Colonic mucosa (tissue), 4 donors: ENCODE measurements around the gene ERBB4. TPM values are rescaled to one million over a fixed set of nuclear protein-coding genes. Genes with fewer than 3 reads are reported as not detected.

Source experiments
- DNase-seq: peaks from one replicate; pipeline ENCODE4 v3.0.0-alpha.2; 2020
- H3K27ac ChIP-seq: fragments of 200-600 bp; one replicate; pipeline ENCODE4 v1.8.0; 2021
- H3K27me3 ChIP-seq: fragments of 200-600 bp; one replicate; pipeline ENCODE4 v1.8.0; 2021
- H3K36me3 ChIP-seq: fragments of 200-600 bp; one replicate; pipeline ENCODE4 v1.8.0; 2021
- H3K4me1 ChIP-seq: fragments of 200-600 bp; one replicate; pipeline ENCODE4 v1.8.0; 2021; ENCODE audit warnings: mild to moderate bottlenecking
- H3K4me3 ChIP-seq: fragments of 200-600 bp; one replicate; pipeline ENCODE4 v1.8.0; 2021
- H3K9ac ChIP-seq, 2 donors: one replicate each; pipeline ENCODE4 v1.7.0; 2013; ENCODE audit warnings: control low read depth in 2 of 2, low read depth in 2 of 2, low read length in 2 of 2
- H3K9me3 ChIP-seq: fragments of 200-600 bp; one replicate; pipeline ENCODE4 v1.8.0; 2021
- intact Hi-C: fragments of 100-400 bp; cut with DNase I; formaldehyde crosslinking; loops from one replicate; pipeline ENCODE4 v1.14.1; 2022
- total RNA-seq, 2 donors: library from RNA; stranded (reverse); fragmentation: NEBNext Ultra II Directional in 1 of 2; extraction: Animal tissue kit (Norgen Biotek cat#: 25700) in 1 of 2; gene quantifications; one replicate each; pipeline ENCODE4 v1.2.1, GENCODE V29; 2021
- TF ChIP-seq, protein P1 (sequence below): fragments of 200-600 bp; IDR thresholded peaks from one replicate; pipeline ENCODE4 v1.8.0; 2022; ENCODE audit warnings: antibody characterized with exemption, mild to moderate bottlenecking
- donor health status: healthy.
- donor health status: DM: no; HTN: no; CAD: no.
- donor health status: DM: no; HTN: no; CAD: no.

ERBB4 gene
- total RNA-seq, 2 donors from 2014 or later: 0.05 to 0.07 TPM

DNA sequence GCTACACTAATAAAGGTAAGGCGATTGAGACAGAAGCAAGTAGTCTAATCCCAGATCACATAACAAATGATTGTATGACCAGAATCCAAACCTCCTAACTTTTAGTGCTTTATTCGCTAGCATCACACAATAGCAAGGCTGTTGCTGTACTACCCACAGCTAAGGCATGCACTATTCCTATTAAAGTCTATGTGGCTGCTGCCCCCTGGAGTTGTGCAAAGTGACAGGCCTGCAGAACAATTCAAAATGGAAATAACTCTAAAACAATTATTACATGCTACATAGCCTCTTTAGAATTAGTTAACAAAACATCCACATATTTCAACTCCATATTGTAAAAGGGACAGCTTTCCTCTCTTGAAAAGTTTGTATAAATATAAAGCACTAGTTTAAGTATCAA, 6.0 kb downstream of the ERBB4 start:
- Histone ChIP-seq H3K27ac (no peak overlapping the region), H3K27me3 (peaks cover 29% of the 10 kb centered on the region), H3K9me3 (no peaks in the 10 kb centered on the region), H3K9ac (no peak overlapping the region), H3K4me1 (no peaks in the 10 kb centered on the region), H3K36me3 (no peaks in the 10 kb centered on the region), H3K4me3 (no peak overlapping the region)
- intact Hi-C loops: no loop called here
- no peak for DNase-seq
- TF ChIP-seq, protein P1, sequence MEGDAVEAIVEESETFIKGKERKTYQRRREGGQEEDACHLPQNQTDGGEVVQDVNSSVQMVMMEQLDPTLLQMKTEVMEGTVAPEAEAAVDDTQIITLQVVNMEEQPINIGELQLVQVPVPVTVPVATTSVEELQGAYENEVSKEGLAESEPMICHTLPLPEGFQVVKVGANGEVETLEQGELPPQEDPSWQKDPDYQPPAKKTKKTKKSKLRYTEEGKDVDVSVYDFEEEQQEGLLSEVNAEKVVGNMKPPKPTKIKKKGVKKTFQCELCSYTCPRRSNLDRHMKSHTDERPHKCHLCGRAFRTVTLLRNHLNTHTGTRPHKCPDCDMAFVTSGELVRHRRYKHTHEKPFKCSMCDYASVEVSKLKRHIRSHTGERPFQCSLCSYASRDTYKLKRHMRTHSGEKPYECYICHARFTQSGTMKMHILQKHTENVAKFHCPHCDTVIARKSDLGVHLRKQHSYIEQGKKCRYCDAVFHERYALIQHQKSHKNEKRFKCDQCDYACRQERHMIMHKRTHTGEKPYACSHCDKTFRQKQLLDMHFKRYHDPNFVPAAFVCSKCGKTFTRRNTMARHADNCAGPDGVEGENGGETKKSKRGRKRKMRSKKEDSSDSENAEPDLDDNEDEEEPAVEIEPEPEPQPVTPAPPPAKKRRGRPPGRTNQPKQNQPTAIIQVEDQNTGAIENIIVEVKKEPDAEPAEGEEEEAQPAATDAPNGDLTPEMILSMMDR: no peak

DNA sequence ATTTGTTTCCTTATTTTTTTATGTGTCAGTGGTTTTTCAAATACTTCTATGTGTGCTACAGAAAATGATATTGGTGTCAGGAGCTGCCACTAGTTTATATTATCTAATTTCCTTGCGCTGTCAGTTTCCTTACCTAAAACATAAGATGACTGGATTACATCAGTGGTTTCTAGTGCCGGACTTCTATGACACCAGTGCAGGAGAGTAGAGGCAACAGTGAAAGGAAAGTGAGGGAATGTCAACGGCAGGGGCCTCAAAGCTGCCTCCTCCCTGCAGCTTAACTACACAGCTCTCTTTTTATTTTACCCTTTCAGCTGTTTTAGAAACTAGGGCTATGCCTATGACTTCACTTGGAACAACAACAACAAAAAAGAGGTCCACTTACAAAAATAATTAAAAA, 6.5 kb downstream of the ERBB4 start:
- Histone ChIP-seq H3K9me3 (no peaks in the 10 kb centered on the region), H3K4me3 (no peak overlapping the region), H3K27ac (no peak overlapping the region), H3K4me1 (no peaks in the 10 kb centered on the region), H3K36me3 (no peaks in the 10 kb centered on the region), H3K27me3 (peaks cover 24% of the 10 kb centered on the region), H3K9ac (no peak overlapping the region)
- intact Hi-C loops: no loop called here
- TF ChIP-seq, protein P1: no peak
- no peak for DNase-seq

DNA sequence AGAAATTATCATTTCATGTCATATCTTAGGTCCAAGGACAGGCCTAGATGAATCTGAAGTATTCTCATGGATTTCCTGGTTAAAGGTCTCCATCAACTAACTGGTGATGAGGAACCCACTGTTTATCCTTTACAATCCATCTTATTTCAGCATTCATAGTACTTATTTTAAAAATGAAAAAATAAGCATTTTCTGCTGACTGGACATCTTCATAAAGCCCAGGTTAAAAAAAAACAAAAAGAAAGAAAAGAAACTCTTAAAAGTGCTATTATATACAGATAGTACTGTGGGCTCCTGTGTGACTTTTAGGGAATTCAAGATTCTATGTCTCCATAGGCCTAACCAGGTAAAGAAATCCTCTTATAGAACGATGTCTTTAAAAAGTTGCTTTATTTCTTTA, 7.1 kb downstream of the ERBB4 start:
- Histone ChIP-seq H3K36me3 (no peaks in the 10 kb centered on the region), H3K27me3 (peaks cover 19% of the 10 kb centered on the region), H3K9me3 (no peaks in the 10 kb centered on the region), H3K9ac (no peak overlapping the region), H3K4me3 (no peak overlapping the region), H3K4me1 (no peaks in the 10 kb centered on the region), H3K27ac (no peak overlapping the region)
- intact Hi-C loops: no loop called here
- no peak for DNase-seq
- TF ChIP-seq, protein P1: no peak

DNA sequence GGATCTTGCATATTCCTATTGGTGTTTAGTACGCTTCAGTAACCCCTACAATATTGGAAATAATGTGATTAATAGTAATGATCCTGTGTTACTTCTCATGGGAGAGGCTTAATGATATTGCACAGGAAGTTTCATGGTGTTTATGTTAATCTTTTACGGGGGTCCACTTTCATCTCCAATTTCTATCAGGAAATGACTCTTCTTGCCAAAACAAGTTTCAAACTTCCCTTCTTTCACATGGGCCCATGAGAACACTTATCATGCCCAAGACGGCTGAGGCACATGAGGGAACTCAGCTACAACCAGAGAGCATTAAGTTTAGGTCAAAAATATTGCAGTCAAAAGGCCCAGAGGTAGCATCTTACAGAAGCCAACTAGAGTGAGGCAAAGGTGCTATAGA, 7.6 kb downstream of the ERBB4 start:
- H3K27ac ChIP-seq: no peak overlapping the region
- TF ChIP-seq, protein P1: no peak
- peaks cover 14% of the 10 kb centered on the region for H3K27me3 ChIP-seq
- H3K9me3 ChIP-seq: no peaks in the 10 kb centered on the region
- no peaks in the 10 kb centered on the region for H3K36me3 ChIP-seq
- no peaks in the 10 kb centered on the region for H3K4me1 ChIP-seq
- DNase-seq: no peak
- no peak overlapping the region for H3K9ac ChIP-seq
- no peak overlapping the region for H3K4me3 ChIP-seq
- intact Hi-C loops: no loop called here

DNA sequence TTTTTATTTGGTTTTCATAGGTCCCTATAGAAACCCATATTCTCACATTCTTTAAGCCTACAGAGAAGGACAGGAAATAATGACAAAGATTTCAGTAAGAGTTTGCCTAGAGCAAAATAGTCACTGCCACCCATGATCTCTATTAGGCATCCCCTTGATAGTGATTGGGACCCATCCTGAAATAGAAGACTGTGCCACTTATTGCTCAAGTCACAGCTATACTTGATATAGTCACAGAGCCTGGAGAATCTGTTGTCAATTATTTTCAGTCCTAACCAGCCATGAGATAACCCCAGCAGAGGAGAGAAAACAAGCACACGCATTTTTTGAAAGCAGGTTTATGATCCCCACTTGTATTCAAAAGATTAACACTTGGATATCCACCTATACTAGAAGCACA, 8.2 kb downstream of the ERBB4 start:
- DNase-seq: no peak
- no peak overlapping the region for H3K4me3 ChIP-seq
- intact Hi-C loops: no loop called here
- no peak overlapping the region for H3K9ac ChIP-seq
- H3K4me1 ChIP-seq: no peaks in the 10 kb centered on the region
- H3K27ac ChIP-seq: no peak overlapping the region
- H3K9me3 ChIP-seq: no peaks in the 10 kb centered on the region
- TF ChIP-seq, protein P1: no peak
- H3K36me3 ChIP-seq: no peaks in the 10 kb centered on the region
- H3K27me3 ChIP-seq: peaks cover 8% of the 10 kb centered on the region
